HG02623 (cell line): ENCODE data around the gene ICAM1.
A peak's percentile ranks its signal among the peaks of the same experiment; 100 is the strongest.

ENCODE experiments used
- ATAC-seq: cut with Tn5 transposase; IDR thresholded peaks from one replicate; pipeline ENCODE4 v1.9.1; 2021; ENCODE audit warnings: moderate library complexity; ENCODE audit not compliant: unreplicated experiment

The ICAM1 gene

DNA sequence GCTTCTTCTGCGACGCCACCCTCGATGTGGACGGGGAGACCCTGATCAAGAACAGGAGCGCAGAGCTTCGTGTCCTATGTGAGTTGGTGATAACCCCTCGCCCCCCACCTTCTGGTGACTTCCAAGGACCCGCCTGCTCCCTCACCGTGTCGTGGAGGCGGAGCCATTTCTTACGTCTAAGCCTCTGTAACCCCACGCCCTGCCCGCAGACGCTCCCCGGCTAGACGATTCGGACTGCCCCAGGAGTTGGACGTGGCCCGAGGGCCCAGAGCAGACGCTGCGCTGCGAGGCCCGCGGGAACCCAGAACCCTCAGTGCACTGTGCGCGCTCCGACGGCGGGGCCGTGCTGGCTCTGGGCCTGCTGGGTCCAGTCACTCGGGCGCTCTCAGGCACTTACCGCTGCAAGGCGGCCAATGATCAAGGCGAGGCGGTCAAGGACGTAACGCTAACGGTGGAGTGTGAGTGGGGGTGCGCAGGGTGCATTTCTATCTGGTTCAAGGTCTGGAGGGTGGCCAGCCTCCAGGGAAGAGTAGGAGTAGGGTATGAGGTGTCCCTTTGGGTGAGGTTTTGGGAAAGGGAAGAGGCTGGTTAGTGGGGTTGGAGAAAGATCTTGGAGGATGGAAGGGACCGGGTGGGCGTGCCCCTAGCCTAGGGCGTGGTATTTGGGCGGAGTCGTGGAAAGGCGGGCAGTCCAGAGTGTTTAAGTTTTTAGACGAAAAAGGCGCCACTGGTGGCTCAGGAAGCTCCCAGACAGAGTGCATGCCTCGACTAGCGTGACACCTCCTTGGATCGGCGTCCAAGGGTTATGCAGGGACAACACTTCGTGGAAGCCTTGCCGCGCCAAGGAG is 22.1 kb downstream of the ICAM1 start:
- ATAC-seq = no peak

DNA sequence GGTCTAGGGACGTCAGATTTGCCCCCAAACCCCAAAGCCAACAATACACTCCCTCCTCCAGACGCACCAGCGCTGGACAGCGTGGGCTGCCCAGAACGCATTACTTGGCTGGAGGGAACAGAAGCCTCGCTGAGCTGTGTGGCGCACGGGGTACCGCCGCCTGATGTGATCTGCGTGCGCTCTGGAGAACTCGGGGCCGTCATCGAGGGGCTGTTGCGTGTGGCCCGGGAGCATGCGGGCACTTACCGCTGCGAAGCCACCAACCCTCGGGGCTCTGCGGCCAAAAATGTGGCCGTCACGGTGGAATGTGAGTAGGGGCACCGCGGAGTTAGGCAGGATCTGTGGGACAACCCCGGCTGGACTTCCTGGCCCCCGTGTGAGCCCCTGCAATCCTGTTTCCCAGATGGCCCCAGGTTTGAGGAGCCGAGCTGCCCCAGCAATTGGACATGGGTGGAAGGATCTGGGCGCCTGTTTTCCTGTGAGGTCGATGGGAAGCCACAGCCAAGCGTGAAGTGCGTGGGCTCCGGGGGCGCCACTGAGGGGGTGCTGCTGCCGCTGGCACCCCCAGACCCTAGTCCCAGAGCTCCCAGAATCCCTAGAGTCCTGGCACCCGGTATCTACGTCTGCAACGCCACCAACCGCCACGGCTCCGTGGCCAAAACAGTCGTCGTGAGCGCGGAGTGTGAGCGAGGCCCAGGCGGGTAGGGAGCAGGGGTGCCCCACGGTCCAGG is 22.9 kb downstream of the ICAM1 start:
- ATAC-seq = no peak

DNA sequence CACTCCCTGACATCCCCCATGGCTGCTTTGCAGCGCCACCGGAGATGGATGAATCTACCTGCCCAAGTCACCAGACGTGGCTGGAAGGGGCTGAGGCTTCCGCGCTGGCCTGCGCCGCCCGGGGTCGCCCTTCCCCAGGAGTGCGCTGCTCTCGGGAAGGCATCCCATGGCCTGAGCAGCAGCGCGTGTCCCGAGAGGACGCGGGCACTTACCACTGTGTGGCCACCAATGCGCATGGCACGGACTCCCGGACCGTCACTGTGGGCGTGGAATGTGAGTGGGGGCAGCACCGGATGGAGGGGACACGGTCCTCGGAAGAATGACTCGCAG is 23.4 kb downstream of the ICAM1 start:
- no peak for ATAC-seq

DNA sequence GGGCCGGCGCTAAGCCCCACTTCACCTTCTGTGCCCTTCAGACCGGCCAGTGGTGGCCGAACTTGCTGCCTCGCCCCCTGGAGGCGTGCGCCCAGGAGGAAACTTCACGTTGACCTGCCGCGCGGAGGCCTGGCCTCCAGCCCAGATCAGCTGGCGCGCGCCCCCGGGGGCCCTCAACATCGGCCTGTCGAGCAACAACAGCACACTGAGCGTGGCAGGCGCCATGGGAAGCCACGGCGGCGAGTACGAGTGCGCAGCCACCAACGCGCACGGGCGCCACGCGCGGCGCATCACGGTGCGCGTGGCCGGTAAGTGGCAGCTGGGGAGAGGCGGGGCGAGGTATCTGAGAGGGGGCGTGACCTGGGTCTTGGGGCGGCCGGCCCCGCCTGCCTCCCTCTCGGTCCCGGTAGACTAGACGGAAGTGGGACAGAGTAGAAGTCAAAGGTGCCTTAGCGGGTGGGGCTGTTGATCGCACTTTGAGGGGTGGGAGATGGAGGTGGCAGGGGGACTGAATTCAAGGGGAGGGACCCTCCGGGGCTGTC is 24.5 kb downstream of the ICAM1 start:
- no peak for ATAC-seq

DNA sequence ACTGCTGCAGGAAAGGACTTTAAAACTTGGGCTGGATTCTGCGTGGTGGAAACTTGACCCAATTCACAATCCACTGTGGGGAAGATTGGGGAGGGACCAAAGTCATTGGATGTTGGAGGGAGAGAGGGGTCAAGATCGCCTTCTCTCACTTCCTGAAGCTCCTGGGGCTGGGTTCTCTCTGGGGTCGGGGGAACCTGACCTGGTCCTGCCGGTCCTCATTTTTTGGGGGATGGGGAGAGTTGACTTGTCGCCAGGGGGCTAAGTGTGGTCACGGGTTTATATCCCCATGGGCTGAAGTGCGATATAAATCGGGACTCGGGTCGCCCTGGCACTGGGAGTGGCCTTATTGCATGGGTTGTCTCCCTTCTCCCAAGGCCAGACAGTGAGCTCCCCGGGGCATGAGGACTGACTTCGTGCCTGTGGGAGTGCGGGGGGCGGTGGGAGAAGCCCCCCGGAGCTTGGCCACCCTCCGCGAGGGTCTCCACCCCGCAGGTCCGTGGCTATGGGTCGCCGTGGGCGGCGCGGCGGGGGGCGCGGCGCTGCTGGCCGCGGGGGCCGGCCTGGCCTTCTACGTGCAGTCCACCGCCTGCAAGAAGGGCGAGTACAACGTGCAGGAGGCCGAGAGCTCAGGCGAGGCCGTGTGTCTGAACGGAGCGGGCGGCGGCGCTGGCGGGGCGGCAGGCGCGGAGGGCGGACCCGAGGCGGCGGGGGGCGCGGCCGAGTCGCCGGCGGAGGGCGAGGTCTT is 25.1 kb downstream of the ICAM1 start:
- ATAC-seq = no peak

DNA sequence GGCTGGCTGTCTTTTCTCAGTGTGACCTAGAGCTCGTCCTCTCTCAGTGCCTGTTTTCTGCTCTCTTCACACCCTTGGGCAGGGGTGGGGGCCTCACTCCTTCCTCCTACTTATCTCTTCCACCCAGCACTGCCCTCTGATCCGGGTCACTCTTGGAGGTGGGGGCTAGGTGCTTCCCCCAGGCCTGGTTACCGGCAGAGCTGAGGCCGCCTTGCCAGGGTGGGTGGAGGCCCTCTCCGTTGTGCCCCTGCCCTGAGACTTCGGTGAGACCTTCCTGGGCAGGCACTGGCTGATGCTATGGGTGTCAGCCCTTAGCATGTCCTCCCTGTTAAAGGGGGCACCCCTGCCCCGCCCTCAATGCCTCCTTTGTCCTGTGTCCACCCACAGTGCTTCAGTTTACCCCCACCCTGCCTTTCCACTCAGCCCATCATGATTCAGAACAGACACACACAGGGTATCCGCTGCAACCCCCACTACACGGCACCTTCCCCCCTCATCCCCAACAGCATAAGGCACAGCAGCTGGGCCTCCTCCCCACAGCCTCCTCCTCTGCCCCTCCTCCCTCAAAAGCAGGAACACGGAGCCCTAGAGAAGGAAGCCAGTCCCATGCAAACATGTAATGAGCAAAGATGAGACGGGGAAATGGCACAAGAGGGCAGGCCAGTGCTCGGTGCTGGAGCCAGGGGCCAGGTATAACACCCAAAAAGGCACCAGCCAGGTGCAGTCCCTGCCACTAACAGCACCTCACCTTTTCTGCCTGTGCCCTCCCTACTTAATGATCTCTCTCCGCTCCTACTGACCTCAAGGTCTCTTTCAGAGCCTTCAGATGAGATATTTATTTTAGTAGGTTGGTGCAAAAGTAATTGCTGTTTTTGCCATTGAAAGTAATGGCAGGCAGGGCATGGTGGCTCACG is 28.9 kb downstream of the ICAM1 start:
- ATAC-seq = no peak

DNA sequence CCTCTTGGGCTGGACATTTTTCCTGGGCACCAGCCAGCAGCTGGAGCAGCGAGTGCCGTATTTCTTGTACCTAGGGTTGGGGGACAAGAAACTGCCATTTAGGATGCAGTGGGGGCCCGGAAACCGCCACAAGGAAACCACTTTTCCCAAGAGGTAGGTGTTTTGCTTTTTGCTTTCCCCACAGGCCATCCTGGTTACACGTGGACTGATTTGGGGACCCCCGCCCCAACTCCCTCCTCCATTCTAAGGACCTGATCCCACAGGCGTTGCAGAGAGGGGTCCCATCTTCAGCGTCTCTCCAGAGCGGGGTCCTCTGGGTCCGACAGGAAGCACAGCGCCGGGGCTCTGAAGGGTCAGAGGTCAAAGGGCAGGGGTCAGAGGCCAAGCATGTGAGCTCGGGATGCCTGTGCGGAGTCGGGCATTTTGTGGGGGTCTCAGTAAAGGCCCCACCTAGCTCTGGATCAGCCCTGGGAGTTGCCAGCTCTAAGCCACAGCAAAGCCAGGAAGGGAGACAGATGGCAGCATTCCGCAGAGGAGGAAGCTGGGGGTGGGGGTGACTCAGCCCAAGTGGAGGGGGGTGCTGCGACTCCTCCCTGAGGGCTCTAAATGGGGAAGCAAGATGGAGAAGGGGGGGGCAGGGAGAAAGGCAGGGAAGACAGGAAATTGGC is 34.4 kb downstream of the ICAM1 start:
- ATAC-seq = no peak

DNA sequence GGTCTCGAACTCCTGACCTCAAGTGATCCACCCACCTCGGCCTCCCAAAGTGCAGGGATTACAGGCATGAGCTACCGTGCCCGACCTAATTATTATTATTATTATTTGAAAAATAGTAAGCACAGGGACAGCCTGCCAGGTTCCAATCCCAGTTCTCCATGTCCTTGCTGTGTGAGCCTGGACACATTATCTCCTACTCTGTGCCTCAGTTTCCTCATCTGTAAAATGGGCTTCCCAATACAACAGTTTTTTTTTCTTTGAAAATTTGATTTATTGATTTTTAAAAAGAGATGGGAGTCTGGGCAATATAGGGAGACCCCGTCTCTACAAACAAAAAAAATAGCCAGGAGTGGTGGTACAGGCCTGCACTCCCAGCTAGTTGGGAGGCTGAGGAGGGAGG is 35.4 kb downstream of the ICAM1 start:
- ATAC-seq = no peak

DNA sequence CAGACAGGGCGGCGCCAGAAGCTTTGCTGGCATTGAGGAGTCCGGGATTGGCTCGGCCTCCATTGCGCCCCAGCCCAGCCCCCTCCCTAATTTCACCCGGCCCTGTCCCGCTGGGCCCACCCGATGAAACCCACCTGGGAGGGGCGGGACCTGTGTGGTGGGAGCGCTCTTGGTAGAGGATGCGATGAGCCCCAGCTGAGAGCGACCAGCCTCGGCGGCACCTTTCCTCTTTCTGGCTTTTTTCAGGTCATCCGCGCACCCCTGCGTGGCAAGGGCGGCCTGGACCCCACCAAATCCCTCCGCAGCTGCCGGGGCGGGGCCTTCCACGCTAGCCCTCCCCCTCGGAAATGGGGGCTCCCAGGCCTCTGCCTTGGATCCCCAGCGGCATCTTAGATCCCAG is 38.5 kb downstream of the ICAM1 start, which contains the start of gene ZGLP1:
Gene ZGLP1, minus strand, starts transcription at position 393 of the 400 bp plus-strand sequence.
- ATAC-seq = no peak

DNA sequence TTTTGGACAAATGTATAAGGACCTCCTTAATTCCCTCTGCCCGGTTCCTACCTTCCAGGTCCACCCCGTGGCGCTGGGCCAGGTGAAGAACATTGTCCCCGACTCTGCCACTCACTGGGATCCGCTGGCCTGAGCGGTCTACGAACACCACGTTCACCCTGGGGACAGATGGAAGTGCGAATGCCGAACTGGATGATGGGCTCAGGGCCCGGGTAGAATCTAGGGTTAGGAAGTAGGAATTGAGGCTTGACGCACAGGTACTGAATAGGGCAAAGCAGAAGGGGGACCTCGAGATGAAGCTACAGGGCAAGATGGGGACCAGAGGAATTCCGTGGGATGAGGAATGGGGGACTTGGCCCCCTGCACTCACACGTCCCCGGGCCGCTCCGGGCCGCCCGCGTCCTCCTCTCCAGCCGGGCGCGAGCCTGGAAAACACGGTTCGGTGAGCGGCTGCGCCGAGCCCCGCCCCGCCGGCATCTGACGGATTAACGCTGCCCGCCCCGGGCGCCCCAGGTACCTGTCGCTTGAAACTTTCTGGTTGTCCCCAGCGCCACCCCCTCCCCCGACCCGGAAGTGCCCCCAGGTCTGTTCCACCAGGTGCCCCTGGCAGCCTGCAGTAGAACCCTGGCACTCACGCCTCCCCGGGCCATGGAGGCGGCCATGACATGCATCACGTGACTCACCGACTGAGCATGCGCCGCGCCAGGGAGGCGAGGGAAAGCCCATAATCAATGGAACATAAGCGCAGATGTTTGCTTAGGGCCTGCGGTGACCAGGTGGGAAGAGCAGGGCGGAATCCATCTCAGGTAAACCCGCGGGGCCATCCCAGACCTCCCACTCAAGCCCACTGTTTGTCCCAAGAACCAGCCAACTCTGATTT is 44.7 kb downstream of the ICAM1 start, which contains the start of gene FDX2:
Gene FDX2, minus strand, starts transcription at position 681 of the 880 bp plus-strand sequence. Its CDS starts 19 bp downstream, at position 662.
- peak; percentile 55 for ATAC-seq

DNA sequence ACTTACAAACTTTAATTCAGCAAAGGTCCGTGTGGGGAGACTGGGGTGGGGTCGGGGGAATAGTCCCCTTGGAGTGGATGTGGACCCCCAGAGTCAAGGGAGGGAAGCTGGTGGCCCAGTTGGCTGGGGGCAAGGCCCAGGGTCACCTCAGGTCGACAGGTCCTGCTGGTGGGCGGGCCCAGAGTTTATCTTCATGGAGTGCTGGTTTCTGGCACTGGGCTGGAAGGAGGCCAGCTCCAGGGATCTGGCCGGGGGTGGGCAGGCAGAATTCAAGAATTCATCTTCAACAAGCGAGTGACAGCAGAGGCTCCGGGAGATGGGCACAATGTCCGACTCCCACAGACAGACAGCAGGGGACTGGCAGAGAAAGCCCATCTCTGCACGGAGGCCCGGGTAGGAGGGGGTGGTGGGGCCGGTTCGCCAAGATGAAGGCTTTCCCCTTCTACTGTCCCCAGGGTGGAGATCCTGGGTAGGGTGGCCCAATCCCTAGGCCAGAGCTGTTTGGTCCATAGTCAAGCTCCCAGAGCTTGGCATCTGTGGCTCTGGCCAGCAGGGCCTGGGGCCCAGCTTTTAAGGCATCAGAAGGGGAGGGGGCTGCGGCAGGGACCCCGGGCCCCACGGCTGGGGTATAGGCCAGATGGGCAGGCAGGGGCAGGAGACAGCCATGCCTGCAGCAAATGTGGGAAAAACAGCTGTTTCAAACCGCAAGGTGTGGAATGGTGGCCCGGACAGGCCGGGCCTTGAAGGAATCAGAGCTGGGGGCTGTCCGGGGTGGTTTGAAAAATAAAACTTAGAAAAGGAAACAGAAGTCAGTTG is 45.5 kb downstream of the ICAM1 start:
- ATAC-seq = no peak

DNA sequence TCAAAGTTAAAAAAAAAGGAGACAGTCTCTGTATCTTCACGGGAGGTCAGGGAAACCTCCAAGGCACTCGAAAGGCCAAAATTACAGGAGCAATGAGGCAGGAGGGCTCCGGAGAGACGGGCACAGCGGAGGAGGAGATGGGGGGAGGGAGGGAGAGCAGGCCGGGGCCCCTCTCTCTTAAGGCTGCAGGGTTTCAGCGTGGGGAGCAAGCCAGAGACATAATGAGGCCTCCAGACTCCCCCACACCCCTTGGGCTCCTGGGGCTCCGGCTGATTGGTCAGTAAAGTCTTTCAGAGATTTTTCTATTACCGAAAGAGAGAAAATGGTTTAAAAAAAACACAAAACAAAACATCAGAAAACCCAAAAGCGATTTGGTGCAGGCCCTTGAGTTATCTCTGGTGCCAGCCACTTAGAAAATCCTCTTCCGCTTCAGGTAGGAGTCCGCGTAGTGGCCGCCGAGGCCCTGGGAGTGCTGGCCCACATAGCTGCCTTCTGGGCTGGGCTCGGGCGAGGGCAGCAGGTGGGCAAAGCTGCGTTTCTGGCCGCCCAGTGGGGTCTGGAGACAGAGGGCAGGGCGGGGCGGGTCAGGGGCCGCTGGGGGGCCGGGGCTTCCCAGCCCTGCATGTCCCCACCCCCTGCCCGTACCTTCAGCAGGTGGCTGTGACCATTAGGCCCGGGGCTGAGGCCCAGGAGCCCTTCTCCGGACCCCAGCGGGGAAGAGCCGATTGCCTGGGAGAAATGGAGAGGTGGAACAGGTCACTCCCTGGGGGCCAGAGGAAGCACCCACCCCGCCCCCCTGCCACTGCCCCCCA is 46.3 kb downstream of the ICAM1 start:
- no peak for ATAC-seq

DNA sequence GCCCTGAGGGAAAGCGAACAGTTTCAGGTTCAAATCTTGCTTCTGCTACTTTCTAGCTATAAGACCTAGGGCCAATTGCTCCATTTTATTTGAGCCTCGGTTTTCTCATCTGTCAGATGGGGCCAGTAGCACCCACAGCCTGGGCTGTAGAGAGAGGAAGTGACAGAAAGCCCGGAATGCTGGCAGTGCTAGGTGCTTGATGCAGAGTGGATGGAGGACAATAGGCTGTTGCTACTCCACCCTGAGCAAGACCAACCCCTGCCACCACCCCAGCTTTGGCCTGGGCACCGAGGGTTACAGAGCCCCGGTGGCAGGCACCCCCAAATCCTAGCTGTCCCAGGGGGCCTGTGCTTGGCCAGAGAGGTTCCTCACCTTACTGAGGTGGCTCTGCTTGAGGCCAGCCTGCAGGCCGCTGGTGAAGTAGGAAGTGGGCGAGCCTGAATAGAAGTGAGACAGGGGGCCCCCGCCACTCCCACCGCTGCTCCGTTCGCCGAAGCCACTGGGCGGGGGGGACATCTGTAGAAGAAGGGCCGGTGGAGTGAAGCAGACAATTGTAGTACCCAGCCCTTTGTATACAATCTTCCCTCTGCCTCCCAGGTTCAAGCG is 47.0 kb downstream of the ICAM1 start:
- no peak for ATAC-seq

DNA sequence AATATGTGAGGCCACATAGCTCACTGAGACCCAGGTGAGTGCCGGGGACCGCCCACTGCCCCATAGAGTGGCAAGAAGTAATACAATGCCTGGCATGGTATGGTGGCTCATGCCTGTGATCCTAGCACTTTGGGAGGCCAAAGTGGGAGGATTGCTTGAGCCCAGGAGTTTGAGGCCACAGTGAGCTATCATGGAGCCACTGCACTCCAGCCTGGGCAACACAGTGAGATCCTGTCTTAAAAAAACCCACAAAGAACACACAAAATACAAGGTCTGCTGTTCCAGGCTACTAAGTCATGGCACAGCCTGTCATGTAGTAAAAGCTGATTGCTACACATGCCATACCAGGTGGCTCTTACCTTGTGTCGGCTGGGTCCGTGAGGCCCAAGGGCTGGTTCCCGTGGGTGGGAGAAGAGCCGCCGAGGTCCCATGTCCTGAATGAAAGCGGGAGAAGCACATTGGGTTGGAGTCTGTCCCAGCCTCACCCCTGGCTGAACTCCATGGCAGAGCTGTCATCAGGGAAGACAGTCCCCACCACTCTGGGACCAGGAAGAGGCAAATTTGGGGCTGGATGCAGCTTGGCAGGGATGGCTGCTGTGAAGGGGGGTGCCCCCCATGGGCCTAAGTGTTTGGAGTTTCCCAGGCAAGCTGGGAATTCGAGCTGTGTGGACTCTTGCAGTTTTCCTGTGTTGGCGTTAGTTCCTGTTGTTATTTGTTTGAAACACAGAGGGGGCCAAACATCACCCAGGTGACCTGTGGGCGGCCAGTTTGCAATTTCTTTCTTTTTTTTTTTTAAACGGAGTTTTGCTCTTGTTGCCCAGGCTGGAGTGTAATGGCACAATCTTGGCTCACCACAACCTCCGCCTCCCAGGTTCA is 48.1 kb downstream of the ICAM1 start:
- ATAC-seq = no peak

DNA sequence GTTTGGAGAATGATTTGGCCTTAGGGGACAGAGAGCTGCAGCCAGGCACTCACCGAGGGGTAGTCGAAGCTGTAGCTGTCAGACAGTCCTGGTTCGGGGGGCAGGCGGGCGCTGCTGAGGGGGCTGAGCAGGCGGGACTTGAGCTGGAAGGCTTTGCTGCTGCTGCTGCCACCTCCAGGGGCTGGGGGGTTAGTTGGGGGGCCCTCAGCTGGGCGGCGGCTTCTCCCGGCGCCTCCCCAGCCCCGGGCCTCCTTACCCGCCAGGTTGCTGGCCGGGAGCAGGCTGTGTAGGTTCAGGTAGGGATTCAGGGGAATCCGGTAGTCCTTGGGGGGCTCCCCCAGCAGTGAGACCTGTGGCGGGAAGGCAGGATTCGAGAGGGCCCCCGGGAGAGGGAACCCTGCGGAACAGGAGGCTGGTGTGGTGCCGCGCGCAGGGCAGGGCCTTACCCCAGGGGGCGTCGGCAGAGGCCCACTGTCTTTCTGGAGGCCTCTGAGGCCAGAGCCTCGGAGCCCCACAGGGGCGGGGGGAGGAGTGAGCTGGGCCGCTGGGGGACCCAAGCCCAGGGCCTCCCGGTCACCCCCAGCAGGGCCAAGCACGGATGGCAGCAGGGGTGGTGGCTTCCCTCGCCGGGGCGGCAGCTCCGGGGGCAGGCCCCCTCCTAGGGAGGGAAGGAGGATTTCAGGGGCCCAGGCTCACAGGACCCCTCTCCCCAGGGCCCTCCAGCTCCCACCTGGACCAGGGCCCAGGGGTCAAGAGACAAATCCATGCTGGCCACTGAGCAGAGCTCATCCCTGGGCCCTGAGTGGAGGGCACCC is 49.9 kb downstream of the ICAM1 start:
- no peak for ATAC-seq
